Ramos (cell line): ENCODE measurements around the gene MPI.
"Not testable (repeated sequence)": the region's sequence is repeated elsewhere in the genome, so short reads cannot be mapped to it uniquely, and the experiment has no call there.

Source experiments
- in situ Hi-C: fragments of 300-500 bp; cut with MboI; formaldehyde crosslinking; loops from one replicate; pipeline ENCODE4 v1.14.3; 2022; ENCODE audit warnings: low sequenced_read_pairs; ENCODE audit not compliant: unreplicated experiment

Gene MPI

GRCh38 chr15:74888716-74889115 is 1.1 kb upstream of the MPI start:
- in situ Hi-C loops, result no loop called here

GRCh38 chr15:74889390-74889882 is 406 bp upstream of the MPI start:
- in situ Hi-C loops, result no loop called here

- in situ Hi-C loops, result no loop called here
Measured at GRCh38 chr15:74890665-74890960, 771 bp downstream of the MPI start.

GRCh38 chr15:74891469-74891868 is 1.6 kb downstream of the MPI start:
- in situ Hi-C loops, result no loop called here

- in situ Hi-C loops, result no loop called here
Measured at GRCh38 chr15:74892313-74892712, 2.5 kb downstream of the MPI start.

GRCh38 chr15:74892931-74893330 is 3.1 kb downstream of the MPI start:
- in situ Hi-C loops, result no loop called here

GRCh38 chr15:74893627-74894026 is 3.8 kb downstream of the MPI start:
- in situ Hi-C loops, result no loop called here

- in situ Hi-C loops, result not testable (repeated sequence)
Measured at GRCh38 chr15:74894383-74894782, 4.5 kb downstream of the MPI start.

GRCh38 chr15:74895830-74896229 is 6.0 kb downstream of the MPI start:
- in situ Hi-C loops, result no loop called here

GRCh38 chr15:74896316-74896715 is 6.5 kb downstream of the MPI start:
- in situ Hi-C loops, result no loop called here

- in situ Hi-C loops, result no loop called here
Measured at GRCh38 chr15:74897300-74897701, 7.5 kb downstream of the MPI start.

GRCh38 chr15:74901612-74902063 is 11.8 kb downstream of the MPI start:
- in situ Hi-C loops, result no loop called here

GRCh38 chr15:74902295-74903075 is 12.6 kb downstream of the MPI start:
- in situ Hi-C loops, result no loop called here

- in situ Hi-C loops, result no loop called here
Measured at GRCh38 chr15:74903676-74904075, 13.8 kb downstream of the MPI start.

- in situ Hi-C loops, result no loop called here
Measured at GRCh38 chr15:74904190-74904805, 14.5 kb downstream of the MPI start.

GRCh38 chr15:74906067-74906449 is 16.2 kb downstream of the MPI start:
- in situ Hi-C loops, result no loop called here

- in situ Hi-C loops, result no loop called here
Measured at GRCh38 chr15:74906450-74907162, 16.8 kb downstream of the MPI start, which contains the start of gene FAM219B. Gene FAM219B (minus strand): TSS chr15:74906851. CDS start chr15:74906800, 51 bp downstream.

GRCh38 chr15:74907163-74907870 is 17.5 kb downstream of the MPI start:
- in situ Hi-C loops, result no loop called here

- in situ Hi-C loops, result no loop called here
Measured at GRCh38 chr15:74908635-74909034, 18.8 kb downstream of the MPI start.

- in situ Hi-C loops, result no loop called here
Measured at GRCh38 chr15:74913041-74913440, 23.2 kb downstream of the MPI start.

- in situ Hi-C loops, result not testable (repeated sequence)
Measured at GRCh38 chr15:74913799-74914198, 24.0 kb downstream of the MPI start.
